Mesothelial cell of epicardium (in vitro differentiated cells): ENCODE data around the gene PTPN1. TPM values are rescaled to one million over a fixed set of nuclear protein-coding genes. Genes with fewer than 3 reads are reported as not detected.

Experiments used
- DNase-seq, 2 experiments: peaks; one replicate each; pipeline ENCODE4 v3.0.0; 2021; ENCODE audit warnings: low spot score in 2 of 2; ENCODE audit not compliant: unreplicated experiment in 2 of 2
- H3K27ac Mint-ChIP-seq: 2 replicates; pipeline ENCODE4 v1.8.0; 2021; ENCODE audit warnings: mixed read lengths
- H3K27me3 Mint-ChIP-seq: 2 replicates; pipeline ENCODE4 v1.8.0; 2021; ENCODE audit warnings: low read depth, mixed read lengths
- H3K36me3 Mint-ChIP-seq: 2 replicates; pipeline ENCODE4 v1.8.0; 2021; ENCODE audit warnings: mixed read lengths
- H3K4me1 Mint-ChIP-seq: 2 replicates; pipeline ENCODE4 v1.8.0; 2021; ENCODE audit warnings: mixed read lengths
- H3K4me3 Mint-ChIP-seq: 2 replicates; pipeline ENCODE4 v1.8.0; 2021; ENCODE audit warnings: mild to moderate bottlenecking, moderate library complexity, mixed read lengths
- H3K9me3 Mint-ChIP-seq: 2 replicates; pipeline ENCODE4 v1.8.0; 2021; ENCODE audit warnings: mixed read lengths
- CTCF ChIP-seq: fragments of 200-600 bp; sonication (generic); IDR thresholded peaks from one replicate; pipeline ENCODE4 v1.5.0; 2021; ENCODE audit warnings: antibody characterized with exemption; ENCODE audit not compliant: unreplicated experiment
- total RNA-seq: library from RNA; stranded (reverse); gene quantifications from 3 replicates; pipeline ENCODE4 v1.2.1, GENCODE V29; 2021

The PTPN1 gene
- total RNA-seq, 1 donor from 2014 or later = 27.7 TPM

- no peak for DNase-seq
- H3K36me3 Mint-ChIP-seq = no peaks in the 10 kb centered on the region
- H3K4me1 Mint-ChIP-seq = peaks cover 45% of the 10 kb centered on the region
- TF ChIP-seq CTCF = no peak
- no peaks in the 10 kb centered on the region for H3K27me3 Mint-ChIP-seq
- H3K4me3 Mint-ChIP-seq = no peak overlapping the region
- H3K27ac Mint-ChIP-seq = no peak overlapping the region
- H3K9me3 Mint-ChIP-seq = no peaks in the 10 kb centered on the region
These were observed 7.0 kb downstream of the PTPN1 start for GRCh38 chr20:50516935-50517816.

GRCh38 chr20:50517817-50518154 is 7.6 kb downstream of the PTPN1 start:
- no peaks in the 10 kb centered on the region for H3K27me3 Mint-ChIP-seq
- TF ChIP-seq CTCF = no peak
- peak overlapping the region; percentile 19 for H3K27ac Mint-ChIP-seq
- no peak overlapping the region for H3K4me3 Mint-ChIP-seq
- DNase-seq = no peak
- peaks cover 39% of the 10 kb centered on the region for H3K4me1 Mint-ChIP-seq
- no peaks in the 10 kb centered on the region for H3K9me3 Mint-ChIP-seq
- no peaks in the 10 kb centered on the region for H3K36me3 Mint-ChIP-seq

DNA sequence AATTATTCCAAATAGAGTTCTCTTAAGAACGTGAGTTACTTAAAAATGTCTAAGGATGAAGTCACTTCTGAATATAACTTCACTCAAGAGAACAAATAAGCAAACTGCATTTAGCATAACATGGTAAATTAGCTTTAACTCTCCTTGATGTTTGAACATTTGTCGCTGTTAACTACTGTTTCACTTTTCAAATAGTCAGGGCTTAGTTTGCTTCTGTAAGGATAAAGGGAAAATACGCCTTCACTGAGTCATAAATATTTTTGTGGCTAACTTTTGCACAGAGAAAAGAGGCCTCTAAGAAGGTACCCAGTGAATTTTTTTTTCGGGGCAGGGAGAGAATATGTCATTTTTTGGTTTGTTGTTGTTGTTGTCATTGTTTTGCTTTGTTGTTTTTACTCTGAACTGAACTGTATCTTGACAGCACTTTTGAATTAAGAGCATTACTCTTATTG is 8.1 kb downstream of the PTPN1 start:
- Mint-ChIP-seq H3K27me3 (no peaks in the 10 kb centered on the region), H3K27ac (peak overlapping the region; percentile 19), H3K36me3 (peaks cover 2% of the 10 kb centered on the region), H3K9me3 (no peaks in the 10 kb centered on the region), H3K4me1 (peaks cover 33% of the 10 kb centered on the region), H3K4me3 (no peak overlapping the region)
- DNase-seq = no peak
- TF ChIP-seq CTCF = no peak

DNA sequence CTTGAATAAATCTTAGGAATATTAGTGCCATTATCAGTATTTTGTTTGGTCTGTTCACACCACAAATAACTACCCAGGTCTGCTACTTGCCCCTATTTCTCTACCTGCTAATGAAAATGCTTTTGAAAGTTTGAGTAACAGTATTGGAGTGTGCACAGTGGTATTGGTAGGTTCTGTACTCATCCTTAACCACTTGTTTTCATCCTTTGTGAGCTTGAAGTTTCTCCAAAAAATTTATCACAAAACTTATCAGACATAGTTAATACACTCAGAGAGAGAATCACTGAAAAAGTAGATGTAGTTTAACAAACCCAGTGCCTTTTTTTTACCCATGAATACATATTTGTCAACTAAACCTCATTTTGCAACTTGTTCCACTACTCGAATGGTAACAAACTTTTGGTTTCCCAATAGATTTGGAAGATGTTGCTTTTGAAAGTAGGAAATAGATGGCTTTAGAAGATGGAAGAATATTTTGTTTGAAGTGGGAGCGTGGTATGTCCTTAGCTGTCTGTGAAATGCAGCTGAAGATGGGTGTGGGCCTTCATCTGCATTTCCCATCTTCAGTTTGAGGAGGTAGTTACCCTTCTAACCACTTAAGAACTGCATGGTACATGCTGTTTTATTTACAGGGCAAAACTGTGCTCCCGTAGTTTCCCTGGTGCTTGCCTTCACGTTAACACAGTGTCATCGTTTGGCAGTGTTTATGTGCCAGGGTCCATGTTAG is 9.0 kb downstream of the PTPN1 start:
- no peaks in the 10 kb centered on the region for H3K27me3 Mint-ChIP-seq
- peaks cover 2% of the 10 kb centered on the region for H3K36me3 Mint-ChIP-seq
- peaks cover 24% of the 10 kb centered on the region for H3K4me1 Mint-ChIP-seq
- no peak overlapping the region for H3K4me3 Mint-ChIP-seq
- H3K27ac Mint-ChIP-seq = no peak overlapping the region
- H3K9me3 Mint-ChIP-seq = no peaks in the 10 kb centered on the region
- no peak for TF ChIP-seq CTCF
- DNase-seq = no peak

DNA sequence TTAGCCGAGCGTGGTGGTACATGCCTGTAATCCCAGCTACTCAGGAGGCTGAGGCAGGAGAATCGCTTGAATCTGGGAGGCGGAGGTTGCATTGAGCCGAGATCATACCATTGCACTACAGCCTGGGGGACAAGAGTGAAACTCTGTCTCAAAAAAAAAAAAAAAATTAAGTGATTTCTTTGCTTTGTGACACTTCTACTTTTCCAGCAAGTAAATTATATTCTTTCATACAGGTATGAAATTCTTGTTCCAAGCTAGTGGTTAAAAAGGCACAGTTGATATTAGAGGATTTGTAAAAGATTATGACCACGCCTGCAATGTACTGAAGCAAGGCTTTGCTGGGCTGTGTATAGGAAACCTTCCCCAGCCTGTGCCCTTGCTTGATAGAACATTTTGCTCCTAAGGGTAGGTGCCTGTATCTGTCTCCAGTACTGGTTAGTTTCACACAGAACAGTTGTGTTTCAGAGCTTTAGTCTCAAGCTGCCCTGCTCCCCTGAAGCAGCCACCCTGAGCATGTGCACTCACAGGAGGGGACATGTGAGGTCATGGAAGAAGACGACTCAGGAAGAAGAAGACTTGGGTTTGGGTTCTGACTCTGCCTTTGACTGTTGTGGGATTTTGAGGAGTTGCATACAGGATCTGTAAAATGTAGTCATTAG is 10.2 kb downstream of the PTPN1 start:
- peaks cover 20% of the 10 kb centered on the region for H3K4me1 Mint-ChIP-seq
- H3K27me3 Mint-ChIP-seq = no peaks in the 10 kb centered on the region
- no peak for TF ChIP-seq CTCF
- H3K36me3 Mint-ChIP-seq = peaks cover 3% of the 10 kb centered on the region
- H3K27ac Mint-ChIP-seq = no peak overlapping the region
- H3K4me3 Mint-ChIP-seq = no peak overlapping the region
- H3K9me3 Mint-ChIP-seq = no peaks in the 10 kb centered on the region
- no peak for DNase-seq
